ENCODE results near the gene DCST2. TPM values are rescaled to one million over a fixed set of nuclear protein-coding genes. Genes with fewer than 3 reads are reported as not detected.
A peak's percentile ranks its signal among the peaks of the same experiment; 100 is the strongest.

DCST2 gene
- total RNA-seq, 1 donor from 2014 or later: 0.64 TPM

DNA sequence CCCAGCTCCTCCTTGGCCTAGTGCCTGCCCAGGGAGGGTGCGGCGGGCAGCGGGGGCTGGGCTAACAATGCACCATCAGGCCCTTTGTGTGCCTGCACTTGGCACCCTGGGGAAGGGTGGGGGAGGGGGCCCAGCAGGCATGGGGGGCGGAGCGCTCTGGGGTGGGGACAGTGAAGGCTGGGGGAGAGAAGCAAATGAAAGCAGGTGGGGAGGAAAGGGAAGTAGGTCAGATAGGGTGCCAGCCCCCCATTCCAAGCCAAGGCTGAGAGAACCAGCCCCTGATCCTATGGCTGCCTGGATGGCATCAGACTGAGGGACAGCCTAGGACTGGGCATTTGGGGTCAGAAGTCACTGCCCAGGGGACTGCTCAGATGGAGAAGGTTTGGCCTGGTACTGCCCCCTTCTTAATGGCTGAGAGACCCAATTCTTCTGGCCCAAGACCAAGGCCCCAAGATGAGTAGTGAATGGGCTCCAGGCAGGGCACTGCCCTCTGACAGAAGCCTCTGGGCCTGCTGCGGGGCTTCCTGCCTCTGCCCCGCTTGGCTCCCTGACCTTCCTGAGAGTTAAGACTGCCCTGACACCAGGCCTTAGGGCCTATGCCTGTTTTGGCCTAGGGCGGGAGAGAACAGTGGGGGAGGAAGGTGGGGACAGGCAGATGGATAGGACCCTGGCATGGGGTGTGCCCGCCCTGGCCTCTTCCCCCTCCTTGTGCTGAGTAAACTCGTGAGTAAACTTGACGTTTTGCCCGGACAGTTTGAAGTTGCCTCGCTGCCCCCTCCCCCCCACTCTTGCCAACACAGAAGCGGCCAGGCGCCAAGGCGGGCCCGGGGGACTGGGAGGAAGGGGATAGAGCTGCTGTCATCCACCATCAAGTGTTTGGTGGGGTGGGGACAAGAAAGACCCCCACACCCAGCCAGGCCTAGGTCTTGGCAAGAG is 28.2 kb downstream of the DCST2 start:
- TF ChIP-seq, protein P1, sequence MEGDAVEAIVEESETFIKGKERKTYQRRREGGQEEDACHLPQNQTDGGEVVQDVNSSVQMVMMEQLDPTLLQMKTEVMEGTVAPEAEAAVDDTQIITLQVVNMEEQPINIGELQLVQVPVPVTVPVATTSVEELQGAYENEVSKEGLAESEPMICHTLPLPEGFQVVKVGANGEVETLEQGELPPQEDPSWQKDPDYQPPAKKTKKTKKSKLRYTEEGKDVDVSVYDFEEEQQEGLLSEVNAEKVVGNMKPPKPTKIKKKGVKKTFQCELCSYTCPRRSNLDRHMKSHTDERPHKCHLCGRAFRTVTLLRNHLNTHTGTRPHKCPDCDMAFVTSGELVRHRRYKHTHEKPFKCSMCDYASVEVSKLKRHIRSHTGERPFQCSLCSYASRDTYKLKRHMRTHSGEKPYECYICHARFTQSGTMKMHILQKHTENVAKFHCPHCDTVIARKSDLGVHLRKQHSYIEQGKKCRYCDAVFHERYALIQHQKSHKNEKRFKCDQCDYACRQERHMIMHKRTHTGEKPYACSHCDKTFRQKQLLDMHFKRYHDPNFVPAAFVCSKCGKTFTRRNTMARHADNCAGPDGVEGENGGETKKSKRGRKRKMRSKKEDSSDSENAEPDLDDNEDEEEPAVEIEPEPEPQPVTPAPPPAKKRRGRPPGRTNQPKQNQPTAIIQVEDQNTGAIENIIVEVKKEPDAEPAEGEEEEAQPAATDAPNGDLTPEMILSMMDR (IDR thresholded peaks at IDR 0.05; ENCODE audit: partially characterized antibody, unreplicated experiment): no peak
- no peaks in the 10 kb centered on the region for H3K36me3 Mint-ChIP-seq (ENCODE audit: unreplicated experiment)
- no peak overlapping the region for H3K4me3 Mint-ChIP-seq (ENCODE audit: unreplicated experiment)
- H3K4me1 Mint-ChIP-seq (ENCODE audit: low read depth, unreplicated experiment): peaks cover 6% of the 10 kb centered on the region
- DNase-seq: no peak
- peaks cover 1% of the 10 kb centered on the region for H3K9me3 Mint-ChIP-seq (ENCODE audit: unreplicated experiment)
- H3K27ac Mint-ChIP-seq (ENCODE audit: unreplicated experiment): no peak overlapping the region
- H3K27me3 Mint-ChIP-seq (ENCODE audit: unreplicated experiment): peaks cover 7% of the 10 kb centered on the region

DNA sequence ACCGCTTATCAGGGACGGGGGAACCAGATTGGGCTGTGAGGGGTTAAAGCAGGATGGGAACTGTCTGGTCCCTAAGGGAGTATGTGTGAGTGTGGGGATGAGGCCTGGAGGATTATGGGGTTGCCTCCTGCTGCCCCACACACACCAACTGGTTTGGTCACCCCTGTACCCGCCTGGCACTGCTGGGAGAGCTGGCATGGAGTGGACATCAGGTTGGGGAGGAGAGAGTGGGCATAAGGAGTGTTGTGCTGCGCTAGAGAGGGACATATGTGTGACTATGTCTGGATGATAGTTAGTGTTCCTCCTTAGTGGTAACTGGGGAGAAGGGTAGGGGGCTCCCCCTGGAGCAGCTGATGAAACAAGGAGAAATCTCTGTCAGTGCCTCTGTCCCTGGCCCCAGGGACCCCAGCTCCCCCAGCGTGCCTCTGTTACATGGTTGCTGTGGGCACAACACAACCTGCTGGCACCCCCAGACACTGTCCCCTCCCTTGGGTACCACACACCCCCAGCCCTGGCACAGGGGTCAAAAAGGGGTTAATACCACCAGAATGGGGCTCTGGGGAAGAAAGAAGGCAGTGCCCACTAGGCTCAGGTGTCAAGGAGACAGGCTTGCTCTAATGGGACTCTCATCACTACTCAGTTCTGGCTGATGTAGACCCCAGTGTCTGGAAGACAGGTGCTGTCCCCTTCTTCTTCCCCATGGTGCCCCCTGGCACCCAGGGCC is 29.1 kb downstream of the DCST2 start:
- peak overlapping the region; percentile 89 for H3K27ac Mint-ChIP-seq (ENCODE audit: unreplicated experiment)
- no peak for DNase-seq
- H3K36me3 Mint-ChIP-seq (ENCODE audit: unreplicated experiment): no peaks in the 10 kb centered on the region
- peaks cover 9% of the 10 kb centered on the region for H3K27me3 Mint-ChIP-seq (ENCODE audit: unreplicated experiment)
- TF ChIP-seq, protein P1 (IDR thresholded peaks at IDR 0.05; ENCODE audit: partially characterized antibody, unreplicated experiment): no peak
- peak overlapping the region; percentile 84 for H3K4me3 Mint-ChIP-seq (ENCODE audit: unreplicated experiment)
- peaks cover 6% of the 10 kb centered on the region for H3K4me1 Mint-ChIP-seq (ENCODE audit: low read depth, unreplicated experiment)
- peaks cover 3% of the 10 kb centered on the region for H3K9me3 Mint-ChIP-seq (ENCODE audit: unreplicated experiment)

DNA sequence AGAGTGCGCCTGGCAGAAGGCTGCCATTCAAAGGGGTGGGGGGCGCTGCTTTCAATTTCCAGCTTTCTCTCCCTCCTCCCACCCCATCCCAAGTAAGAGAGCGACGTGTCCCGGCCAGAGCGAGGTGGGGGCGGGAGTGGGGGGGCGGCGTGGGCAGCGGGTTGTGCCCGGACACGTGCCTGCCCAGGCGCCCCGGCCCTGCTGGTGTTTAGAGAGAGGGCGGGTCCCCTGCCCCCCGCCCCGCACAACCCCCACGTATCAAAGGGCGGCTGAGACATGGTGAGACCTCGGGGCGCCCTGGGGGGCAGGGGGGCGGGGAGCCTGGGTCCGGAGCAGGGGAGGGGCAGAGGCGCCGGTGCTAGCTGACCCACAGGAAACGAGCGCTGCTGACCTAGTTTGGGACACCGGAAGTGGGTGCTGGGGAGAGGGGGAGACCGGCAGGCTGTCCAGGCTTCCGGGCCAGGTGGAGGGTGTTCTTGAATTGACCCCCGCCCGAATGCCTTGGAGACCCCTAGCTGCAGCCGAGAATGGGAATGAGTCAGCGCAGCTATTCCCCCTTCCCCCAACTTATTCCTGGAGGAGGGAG is 29.7 kb downstream of the DCST2 start:
- Mint-ChIP-seq H3K27me3 (ENCODE audit: unreplicated experiment) (peaks cover 10% of the 10 kb centered on the region), H3K4me1 (ENCODE audit: low read depth, unreplicated experiment) (peaks cover 10% of the 10 kb centered on the region), H3K4me3 (ENCODE audit: unreplicated experiment) (peak overlapping the region; percentile 93), H3K27ac (ENCODE audit: unreplicated experiment) (peak overlapping the region; percentile 89), H3K9me3 (ENCODE audit: unreplicated experiment) (peaks cover 4% of the 10 kb centered on the region), H3K36me3 (ENCODE audit: unreplicated experiment) (no peaks in the 10 kb centered on the region)
- TF ChIP-seq, protein P1 (IDR thresholded peaks at IDR 0.05; ENCODE audit: partially characterized antibody, unreplicated experiment): no peak
- peak; percentile 55 for DNase-seq

DNA sequence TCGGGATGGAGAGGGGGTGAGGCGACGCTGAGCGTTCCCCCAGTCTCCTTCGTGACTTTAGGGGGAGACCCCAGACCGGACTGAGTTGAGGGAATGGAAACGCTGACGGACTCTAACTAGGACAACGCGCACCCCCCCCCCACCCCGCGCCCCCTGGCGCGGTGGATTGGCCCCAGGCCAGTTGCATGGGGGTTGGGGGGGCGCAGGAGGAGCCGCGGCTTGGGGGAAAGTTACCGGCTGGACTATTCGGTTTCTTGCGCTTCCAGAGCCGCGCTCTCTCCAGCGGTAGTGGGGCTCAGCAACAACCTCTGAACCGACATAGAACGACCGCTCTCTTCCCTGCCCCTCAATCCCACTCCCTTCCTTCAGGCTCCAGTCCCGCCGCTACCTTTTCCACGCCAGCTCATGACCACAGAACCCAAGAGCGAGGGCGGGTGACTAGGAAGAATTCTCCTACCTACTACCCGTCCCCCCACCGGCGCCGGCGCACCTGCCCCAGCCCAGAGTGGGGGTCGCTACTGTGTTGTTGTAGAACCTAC is 30.3 kb downstream of the DCST2 start:
- TF ChIP-seq, protein P1 (IDR thresholded peaks at IDR 0.05; ENCODE audit: partially characterized antibody, unreplicated experiment): no peak
- H3K36me3 Mint-ChIP-seq (ENCODE audit: unreplicated experiment): no peaks in the 10 kb centered on the region

More for the DNA sequence above, 30.3 kb downstream of the DCST2 start:
- Mint-ChIP-seq H3K27me3 (ENCODE audit: unreplicated experiment) (peaks cover 12% of the 10 kb centered on the region), H3K4me1 (ENCODE audit: low read depth, unreplicated experiment) (peaks cover 10% of the 10 kb centered on the region), H3K9me3 (ENCODE audit: unreplicated experiment) (peaks cover 5% of the 10 kb centered on the region), H3K27ac (ENCODE audit: unreplicated experiment) (peak overlapping the region; percentile 34), H3K4me3 (ENCODE audit: unreplicated experiment) (peak overlapping the region; percentile 93)
- DNase-seq: no peak

All from glutamatergic neuron (in vitro differentiated cells).